Panc1 (cell line): ENCODE data around the gene SLC35F1. TPM values are rescaled to one million over a fixed set of nuclear protein-coding genes. Genes with fewer than 3 reads are reported as not detected.

Experiments
- ATAC-seq: fragments of 200-7000 bp; cut with Tn5 transposase; 2 replicates; pipeline ENCODE4 v1.9.1; 2020; ENCODE audit warnings: mild to moderate bottlenecking, moderate library complexity
- BruUV-seq: library from RNA; stranded (reverse); fragments of 400-500 nt; replicated peaks from 2 replicates; lab custom pipeline; 2021; lab: Mats Ljungman, UMichigan
- CTCF ChIA-PET: fragments of 300-600 bp; sonication (Branson Sonifier 250); formaldehyde crosslinking; loops from one replicate; lab custom pipeline; 2022; ENCODE audit warnings: antibody characterized with exemption; lab: Charles Lee
- POLR2A ChIA-PET: fragments of 300-600 bp; sonication (Branson Sonifier 250); formaldehyde crosslinking; loops from one replicate; lab custom pipeline; 2022; ENCODE audit warnings: antibody characterized with exemption; lab: Charles Lee
- DNase-seq: peaks from one replicate; pipeline ENCODE4 v3.0.0-alpha.2; 2010; ENCODE audit warnings: low read depth, low spot score
- H3K27ac ChIP-seq: 2 replicates; pipeline ENCODE4 v1.5.1; 2011; ENCODE audit warnings: mild to moderate bottlenecking, low read length, inconsistent platforms
- H3K27me3 ChIP-seq: fragments of 200-500 bp; sonication (Bioruptor generic); 2 replicates; pipeline ENCODE4 v1.6.0; 2014; ENCODE audit warnings: low read length, inconsistent platforms; ENCODE audit not compliant: control insufficient read depth, insufficient read depth
- H3K36me3 ChIP-seq: fragments of 200-500 bp; sonication (Bioruptor generic); 2 replicates; pipeline ENCODE4 v1.5.1; 2014; ENCODE audit warnings: inconsistent platforms, mild to moderate bottlenecking, low read length, moderate library complexity; ENCODE audit not compliant: control insufficient read depth, insufficient read depth
- H3K4me1 ChIP-seq: 2 replicates; pipeline ENCODE4 v1.5.1; 2011; ENCODE audit warnings: inconsistent platforms, mild to moderate bottlenecking, low read length, moderate library complexity; ENCODE audit not compliant: control insufficient read depth, insufficient read depth
- H3K4me3 ChIP-seq, 2 experiments: 2 replicates each; pipeline ENCODE4 v1.5.1; 2011 to 2012; ENCODE audit warnings: low read depth in 2 of 2, low read length in 2 of 2, mild to moderate bottlenecking in 2 of 2, inconsistent platforms in 1 of 2, moderate library complexity in 1 of 2
- H3K9me3 ChIP-seq: fragments of 200-500 bp; sonication (Bioruptor generic); 2 replicates; pipeline ENCODE4 v1.5.1; 2014; ENCODE audit warnings: low read depth, mild to moderate bottlenecking, inconsistent platforms, low read length, moderate library complexity; ENCODE audit not compliant: control insufficient read depth, insufficient read depth
- CTCF ChIP-seq: fragments of 450-650 bp; IDR thresholded peaks from 2 replicates; pipeline ENCODE4 v1.5.1; 2017; ENCODE audit warnings: mild to moderate bottlenecking
- POLR2AphosphoS5 ChIP-seq: IDR thresholded peaks from 2 replicates; pipeline ENCODE4 v1.6.1; 2012; ENCODE audit warnings: mild to moderate bottlenecking, low read depth, low read length, moderate library complexity
- REST ChIP-seq, 2 experiments: IDR thresholded peaks; 2 replicates each; pipeline ENCODE4 v1.6.1; 2011 to 2012; ENCODE audit warnings: low read depth in 2 of 2, control low read depth in 1 of 2, low read length in 1 of 2, mild to moderate bottlenecking in 1 of 2, moderate library complexity in 1 of 2; ENCODE audit not compliant: insufficient read depth in 1 of 2
- SIN3A ChIP-seq: IDR thresholded peaks from 2 replicates; pipeline ENCODE4 v1.6.1; 2012; ENCODE audit warnings: low read depth, mild to moderate bottlenecking, low read length, moderate library complexity, borderline replicate concordance; ENCODE audit not compliant: insufficient read depth
- TCF7L2 ChIP-seq: IDR thresholded peaks from 2 replicates; pipeline ENCODE4 v1.6.1; 2011; ENCODE audit warnings: mild to moderate bottlenecking, low read depth, low read length, inconsistent platforms
- in situ Hi-C: cut with HindIII; loops from 2 replicates; pipeline ENCODE4 v1.10.0; 2016; ENCODE audit warnings: low sequenced_read_pairs, low pct_unique_long_range_greater_than_20kb
- intact Hi-C: fragments of 100-400 bp; cut with micrococcal nuclease; formaldehyde crosslinking; loops from one replicate; pipeline ENCODE4 v1.10.0; 2022; ENCODE audit not compliant: unreplicated experiment
- total RNA-seq: library from RNA; stranded (reverse); gene quantifications from one replicate; pipeline ENCODE4 v1.2.1, GENCODE V29; 2021; ENCODE audit not compliant: unreplicated experiment

The SLC35F1 gene
- total RNA-seq, 1 experiment from 2014 or later = not detected

GRCh38 chr6:118326712-118327111 lies 419.6 kb downstream of the SLC35F1 start:
- H3K27me3 ChIP-seq = no peaks in the 10 kb centered on the region
- no peaks in the 10 kb centered on the region for H3K9me3 ChIP-seq
- no peak overlapping the region for H3K27ac ChIP-seq
- in situ Hi-C loops = no loop called here
- H3K4me3 ChIP-seq = no peak overlapping the region
- CTCF ChIA-PET = no interaction called here
- H3K4me1 ChIP-seq = no peaks in the 10 kb centered on the region
- no peak for DNase-seq
- intact Hi-C loops = no loop called here
- no peak for TF ChIP-seq SIN3A
- no peak for TF ChIP-seq REST (IDR thresholded peaks at IDR 0.05; ENCODE audit: insufficient read depth in 1 of 2, low read depth in 2 of 2, low read length in 1 of 2)
- TF ChIP-seq POLR2AphosphoS5 = no peak
- TF ChIP-seq TCF7L2 = no peak
- TF ChIP-seq CTCF = no peak
- POLR2A ChIA-PET = no interaction called here
- ATAC-seq = no peak
- no TSS peak for BruUV-seq
- no peaks in the 10 kb centered on the region for H3K36me3 ChIP-seq

- no peaks in the 10 kb centered on the region for H3K27me3 ChIP-seq
- ChIA-PET POLR2A (no interaction called here), CTCF (no interaction called here)
- intact Hi-C loops = no loop called here
- no TSS peak for BruUV-seq
- DNase-seq (no peak), ATAC-seq (no peak)
- no peaks in the 10 kb centered on the region for H3K9me3 ChIP-seq
- no peak overlapping the region for H3K27ac ChIP-seq
- H3K4me1 ChIP-seq = no peaks in the 10 kb centered on the region
- H3K36me3 ChIP-seq = no peaks in the 10 kb centered on the region
- TF ChIP-seq SIN3A (no peak), POLR2AphosphoS5 (no peak), TCF7L2 (no peak)
- no peak overlapping the region for H3K4me3 ChIP-seq
- in situ Hi-C loops = no loop called here
Measured at GRCh38 chr6:118327237-118327636, 420.2 kb downstream of the SLC35F1 start.

GRCh38 chr6:118333772-118334171 lies 426.7 kb downstream of the SLC35F1 start:
- ChIA-PET CTCF (no interaction called here), POLR2A (no interaction called here)
- no peaks in the 10 kb centered on the region for H3K27me3 ChIP-seq
- no peak overlapping the region for H3K27ac ChIP-seq
- no peak for ATAC-seq
- no peak for DNase-seq
- H3K9me3 ChIP-seq = no peaks in the 10 kb centered on the region
- H3K36me3 ChIP-seq = no peaks in the 10 kb centered on the region
- intact Hi-C loops (no loop called here), in situ Hi-C loops (no loop called here)
- H3K4me3 ChIP-seq = no peak overlapping the region
- no TSS peak for BruUV-seq
- TF ChIP-seq SIN3A (no peak), POLR2AphosphoS5 (no peak), REST (IDR thresholded peaks at IDR 0.05; ENCODE audit: insufficient read depth in 1 of 2, low read depth in 2 of 2, low read length in 1 of 2) (no peak), CTCF (no peak), TCF7L2 (no peak)
- H3K4me1 ChIP-seq = no peaks in the 10 kb centered on the region
